ENCODE results near the gene EXOC7. TPM values are rescaled to one million over a fixed set of nuclear protein-coding genes. Genes with fewer than 3 reads are reported as not detected.
"Not testable (repeated sequence)": the region's sequence is repeated elsewhere in the genome, so short reads cannot be mapped to it uniquely, and the experiment has no call there.

The EXOC7 gene
- total RNA-seq, 1 experiment from 2014 or later = 101 TPM

- peaks cover 13% of the 10 kb centered on the region; the same call in 1 of the 2 replicates for H3K4me1 ChIP-seq
- DNase-seq = peak; percentile 40 to 57
- H3K36me3 ChIP-seq = peaks cover 8% of the 10 kb centered on the region
- peaks cover 4% of the 10 kb centered on the region for H3K27me3 ChIP-seq
- no peak overlapping the region for H3K4me3 ChIP-seq
- H3K27ac ChIP-seq = no peak overlapping the region
- H3K9me3 ChIP-seq (replicated peaks) = no peaks in the 10 kb centered on the region
These were observed 23.4 kb downstream of the EXOC7 start for GRCh38 chr17:76079956-76080767.

GRCh38 chr17:76079535-76079955 lies 24.0 kb downstream of the EXOC7 start:
- H3K27me3 ChIP-seq = peaks cover 4% of the 10 kb centered on the region
- DNase-seq = peak in 1 of 2 experiments; percentile 45
- peaks cover 2% of the 10 kb centered on the region for H3K36me3 ChIP-seq
- H3K27ac ChIP-seq = no peak overlapping the region
- no peaks in the 10 kb centered on the region for H3K9me3 ChIP-seq (replicated peaks)
- H3K4me3 ChIP-seq = no peak overlapping the region
- H3K4me1 ChIP-seq = peaks cover 13% of the 10 kb centered on the region; the same call in 1 of the 2 replicates

GRCh38 chr17:76078860-76079534 lies 24.6 kb downstream of the EXOC7 start, which contains the start of gene ZACN:
ZACN (plus strand) TSS chr17:76079182; CDS start chr17:76079265, 83 bp downstream.
- no peaks in the 10 kb centered on the region; the same call in none of the 2 replicates for H3K36me3 ChIP-seq
- H3K4me1 ChIP-seq = peaks cover 13% of the 10 kb centered on the region; the same call in 1 of the 2 replicates
- no peaks in the 10 kb centered on the region for H3K9me3 ChIP-seq (replicated peaks)
- H3K27ac ChIP-seq = no peak within 1 kb of the TSS
- peak in 1 of 2 experiments; percentile 31 for DNase-seq
- peaks cover 4% of the 10 kb centered on the region for H3K27me3 ChIP-seq
- no peak within 1 kb of the TSS for H3K4me3 ChIP-seq

GRCh38 chr17:76078370-76078769 lies 25.2 kb downstream of the EXOC7 start:
- not testable (repeated sequence) for H3K27me3 ChIP-seq

GRCh38 chr17:76077584-76078110 lies 25.9 kb downstream of the EXOC7 start:
- H3K27ac ChIP-seq = no peak overlapping the region
- H3K4me1 ChIP-seq = peaks cover 9% of the 10 kb centered on the region; the same call in 1 of the 2 replicates
- H3K27me3 ChIP-seq = peaks cover 4% of the 10 kb centered on the region
- no peak overlapping the region for H3K4me3 ChIP-seq
- no peaks in the 10 kb centered on the region; the same call in 1 of the 2 replicates for H3K36me3 ChIP-seq
- no peaks in the 10 kb centered on the region for H3K9me3 ChIP-seq (replicated peaks)
- DNase-seq = peak; percentile 51 to 74

More at GRCh38 chr17:76078370-76078769, 25.2 kb downstream of the EXOC7 start:
- peaks cover 13% of the 10 kb centered on the region; the same call in 1 of the 2 replicates for H3K4me1 ChIP-seq
- not testable (repeated sequence) for H3K27ac ChIP-seq; H3K36me3 ChIP-seq; H3K9me3 ChIP-seq (replicated peaks); H3K4me3 ChIP-seq
- DNase-seq = peak in 1 of 2 experiments; percentile 29

- Histone ChIP-seq H3K27me3 (peaks cover 4% of the 10 kb centered on the region), H3K9me3 (replicated peaks) (no peaks in the 10 kb centered on the region), H3K4me1 (peaks cover 9% of the 10 kb centered on the region; the same call in 1 of the 2 replicates), H3K4me3 (no peak overlapping the region), H3K27ac (no peak overlapping the region), H3K36me3 (no peaks in the 10 kb centered on the region)
- DNase-seq = no peak
These were observed 26.6 kb downstream of the EXOC7 start for GRCh38 chr17:76076765-76077583.

GRCh38 chr17:76076146-76076764 lies 27.3 kb downstream of the EXOC7 start:
- no peak for DNase-seq
- Histone ChIP-seq H3K4me1 (peaks cover 11% of the 10 kb centered on the region), H3K4me3 (no peak overlapping the region), H3K9me3 (replicated peaks) (no peaks in the 10 kb centered on the region), H3K36me3 (no peaks in the 10 kb centered on the region), H3K27ac (no peak overlapping the region), H3K27me3 (peaks cover 4% of the 10 kb centered on the region)

- Histone ChIP-seq H3K9me3 (replicated peaks) (no peaks in the 10 kb centered on the region), H3K27ac (no peak overlapping the region), H3K36me3 (peaks cover 5% of the 10 kb centered on the region), H3K4me1 (peaks cover 13% of the 10 kb centered on the region), H3K4me3 (no peak overlapping the region), H3K27me3 (peaks cover 4% of the 10 kb centered on the region)
- no peak for DNase-seq
These were observed 28.0 kb downstream of the EXOC7 start for GRCh38 chr17:76075364-76076145.

- Histone ChIP-seq H3K4me1 (peaks cover 6% of the 10 kb centered on the region), H3K4me3 (no peak within 1 kb of the TSS), H3K9me3 (replicated peaks) (no peaks in the 10 kb centered on the region), H3K27me3 (peaks cover 4% of the 10 kb centered on the region), H3K27ac (no peak within 1 kb of the TSS), H3K36me3 (peaks cover 7% of the 10 kb centered on the region)
- no peak for DNase-seq
These were observed 28.9 kb downstream of the EXOC7 start, which contains the start of gene GALR2 for GRCh38 chr17:76074390-76075363. GALR2 (plus strand) TSS chr17:76074781; CDS start chr17:76074884, 103 bp downstream.

GRCh38 chr17:76072148-76072858 lies 31.3 kb downstream of the EXOC7 start, which contains the start of gene SRP68:
SRP68 (minus strand) TSS chr17:76072517; CDS start chr17:76072491, 26 bp downstream.
- peak within 1 kb of the TSS; percentile 73 for H3K4me3 ChIP-seq

GRCh38 chr17:76071531-76072147 lies 31.9 kb downstream of the EXOC7 start:
- no peaks in the 10 kb centered on the region for H3K27me3 ChIP-seq
- H3K4me3 ChIP-seq = peak overlapping the region; percentile 73
- H3K9me3 ChIP-seq (replicated peaks) = no peaks in the 10 kb centered on the region
- H3K36me3 ChIP-seq = peaks cover 31% of the 10 kb centered on the region
- DNase-seq = no peak
- peaks cover 6% of the 10 kb centered on the region for H3K4me1 ChIP-seq
- peak overlapping the region; percentile 47 for H3K27ac ChIP-seq

More at GRCh38 chr17:76072148-76072858, 31.3 kb downstream of the EXOC7 start, which contains the start of gene SRP68:
- peak within 1 kb of the TSS; percentile 47 for H3K27ac ChIP-seq
- H3K36me3 ChIP-seq = peaks cover 24% of the 10 kb centered on the region
- no peaks in the 10 kb centered on the region for H3K27me3 ChIP-seq
- H3K4me1 ChIP-seq = peaks cover 6% of the 10 kb centered on the region
- no peaks in the 10 kb centered on the region for H3K9me3 ChIP-seq (replicated peaks)
- peak; percentile 98 for DNase-seq
